Subcutaneous adipose tissue (tissue), 4 donors: ENCODE results near the gene NYAP2. TPM values are rescaled to one million over a fixed set of nuclear protein-coding genes. Genes with fewer than 3 reads are reported as not detected.

ENCODE experiments used
- small RNA-seq: library from RNA; depleted of rRNA; stranded (forward); fragments of <200 nt; gene quantifications from one replicate; pipeline ENCODE3, GENCODE V24; 2016
- total RNA-seq, 4 donors: library from RNA; depleted of rRNA; stranded (reverse); fragments of >200 nt; gene quantifications; one replicate each; pipeline ENCODE4 v1.1.0, GENCODE V29; 2016
- TF ChIP-seq, protein P1 (sequence below): fragments of 450-650 bp; IDR thresholded peaks from one replicate; pipeline ENCODE4 v1.5.1; 2016; ENCODE audit warnings: low read depth, mild to moderate bottlenecking, control low read depth, antibody characterized with exemption, moderate library complexity

Gene NYAP2
- total RNA-seq, 4 donors from 2014 or later, result 0.19 TPM; not detected in 3

DNA sequence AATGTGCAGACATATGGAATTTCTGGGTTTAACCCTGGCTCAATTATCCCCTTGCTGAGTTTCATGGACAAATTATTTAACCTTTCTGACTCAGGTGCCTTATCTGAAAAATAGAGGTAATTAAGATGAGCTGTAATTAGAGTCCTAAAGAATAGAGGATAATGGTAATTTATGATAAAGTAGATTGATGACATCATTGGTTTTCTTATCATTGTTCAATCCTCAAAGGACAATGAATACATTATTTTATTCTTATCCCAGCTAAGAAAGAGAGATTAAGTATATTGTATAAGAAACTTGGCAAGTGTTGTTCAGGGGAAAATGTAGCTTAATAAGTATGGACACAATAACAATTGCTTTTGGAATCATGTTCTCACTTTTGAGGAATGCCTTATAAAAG is 279.3 kb downstream of the NYAP2 start:
- TF ChIP-seq, protein P1, sequence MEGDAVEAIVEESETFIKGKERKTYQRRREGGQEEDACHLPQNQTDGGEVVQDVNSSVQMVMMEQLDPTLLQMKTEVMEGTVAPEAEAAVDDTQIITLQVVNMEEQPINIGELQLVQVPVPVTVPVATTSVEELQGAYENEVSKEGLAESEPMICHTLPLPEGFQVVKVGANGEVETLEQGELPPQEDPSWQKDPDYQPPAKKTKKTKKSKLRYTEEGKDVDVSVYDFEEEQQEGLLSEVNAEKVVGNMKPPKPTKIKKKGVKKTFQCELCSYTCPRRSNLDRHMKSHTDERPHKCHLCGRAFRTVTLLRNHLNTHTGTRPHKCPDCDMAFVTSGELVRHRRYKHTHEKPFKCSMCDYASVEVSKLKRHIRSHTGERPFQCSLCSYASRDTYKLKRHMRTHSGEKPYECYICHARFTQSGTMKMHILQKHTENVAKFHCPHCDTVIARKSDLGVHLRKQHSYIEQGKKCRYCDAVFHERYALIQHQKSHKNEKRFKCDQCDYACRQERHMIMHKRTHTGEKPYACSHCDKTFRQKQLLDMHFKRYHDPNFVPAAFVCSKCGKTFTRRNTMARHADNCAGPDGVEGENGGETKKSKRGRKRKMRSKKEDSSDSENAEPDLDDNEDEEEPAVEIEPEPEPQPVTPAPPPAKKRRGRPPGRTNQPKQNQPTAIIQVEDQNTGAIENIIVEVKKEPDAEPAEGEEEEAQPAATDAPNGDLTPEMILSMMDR, result no peak

DNA sequence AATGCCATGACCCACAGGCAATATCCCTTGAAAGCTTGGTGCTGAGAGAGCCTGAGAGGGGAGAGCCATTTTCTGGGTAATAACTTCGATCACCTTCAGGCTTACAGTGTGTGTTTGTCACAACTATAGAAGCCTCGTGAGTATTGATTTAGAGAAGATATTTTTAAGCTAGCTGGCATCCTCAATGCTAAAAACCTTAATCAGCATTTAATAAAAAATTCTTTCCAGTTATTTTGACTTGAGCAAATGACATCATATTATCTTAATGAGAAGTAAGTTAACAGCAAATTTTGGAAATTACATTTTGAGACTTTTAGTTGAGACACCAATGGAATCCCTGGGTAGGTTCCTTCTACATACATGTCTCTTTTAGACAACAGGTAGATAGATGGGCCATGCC is 283.7 kb downstream of the NYAP2 start:
- TF ChIP-seq, protein P1, result no peak

DNA sequence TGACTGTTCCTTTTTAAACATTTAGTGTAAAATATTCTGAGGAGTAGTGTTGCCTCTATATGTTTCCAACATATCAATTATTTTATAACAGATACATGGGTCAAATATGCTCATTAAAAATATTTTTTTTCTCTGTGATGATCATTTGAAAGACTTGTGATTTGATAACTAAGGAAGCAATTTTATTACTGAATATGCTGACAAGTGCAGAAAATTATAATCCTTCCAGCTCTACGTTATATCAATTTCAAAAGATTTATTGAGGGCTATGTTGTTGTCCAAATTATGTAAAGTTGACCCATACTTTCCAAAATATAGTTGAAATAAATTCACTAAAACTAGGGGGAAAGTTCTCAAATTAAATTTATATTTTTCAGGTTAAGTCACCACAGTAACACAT is 290.6 kb downstream of the NYAP2 start:
- TF ChIP-seq, protein P1, result no peak

DNA sequence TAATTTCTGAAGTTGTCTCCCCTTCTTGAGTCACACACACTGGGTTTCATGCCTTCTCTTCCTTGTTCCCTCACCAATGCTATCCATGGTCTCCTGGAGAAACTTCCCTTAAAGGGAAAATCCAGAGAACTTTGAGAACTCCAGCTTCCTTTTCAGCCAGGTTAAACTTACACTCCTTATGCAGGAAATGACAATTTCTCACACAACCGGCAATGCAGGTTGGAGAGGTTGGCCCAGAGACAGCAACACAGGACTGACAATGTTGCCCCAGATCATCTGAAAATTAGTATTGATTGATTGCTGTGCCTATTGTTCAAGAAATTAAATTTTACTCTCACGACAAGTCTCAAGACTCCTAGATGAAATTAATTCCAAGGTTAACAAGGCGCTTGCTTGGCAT is 292.2 kb downstream of the NYAP2 start:
- TF ChIP-seq, protein P1, result no peak

DNA sequence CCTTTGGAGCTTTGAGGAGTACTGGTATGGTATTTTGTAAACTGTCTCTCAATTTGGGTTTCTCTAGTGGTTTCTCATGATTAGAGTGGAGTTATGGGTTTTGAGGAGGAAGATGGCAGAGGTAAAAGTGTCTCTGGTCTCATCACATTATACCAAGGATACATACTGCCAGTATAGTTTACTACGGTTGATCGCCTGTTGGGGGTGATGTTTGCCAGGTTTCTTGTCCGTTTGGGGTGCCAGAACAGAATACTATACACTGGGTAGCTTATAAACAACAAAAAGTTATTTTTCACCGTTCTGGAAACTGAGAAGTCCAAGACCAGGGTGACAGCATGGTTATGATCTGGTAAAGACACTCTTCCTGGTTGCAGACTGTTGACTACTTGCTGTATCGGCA is 293.7 kb downstream of the NYAP2 start:
- TF ChIP-seq, protein P1, result no peak

DNA sequence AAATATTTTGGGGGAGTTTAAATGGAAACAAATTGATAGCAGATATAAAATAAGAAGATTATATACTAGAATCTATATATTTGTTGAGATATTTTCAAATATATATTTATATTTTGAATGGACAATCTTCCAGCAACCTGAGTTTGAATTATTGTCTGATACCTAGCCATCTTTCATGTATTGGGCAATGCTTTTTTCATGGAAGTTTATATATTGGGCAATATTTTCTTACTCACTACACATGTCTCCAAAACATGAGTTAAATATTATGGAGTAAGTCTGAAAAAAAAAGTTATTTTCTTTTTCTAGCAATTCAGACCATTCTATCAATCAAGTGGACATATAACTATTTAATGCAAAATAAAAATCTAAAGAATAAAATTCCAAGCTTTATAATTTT is 295.2 kb downstream of the NYAP2 start:
- TF ChIP-seq, protein P1, result no peak

DNA sequence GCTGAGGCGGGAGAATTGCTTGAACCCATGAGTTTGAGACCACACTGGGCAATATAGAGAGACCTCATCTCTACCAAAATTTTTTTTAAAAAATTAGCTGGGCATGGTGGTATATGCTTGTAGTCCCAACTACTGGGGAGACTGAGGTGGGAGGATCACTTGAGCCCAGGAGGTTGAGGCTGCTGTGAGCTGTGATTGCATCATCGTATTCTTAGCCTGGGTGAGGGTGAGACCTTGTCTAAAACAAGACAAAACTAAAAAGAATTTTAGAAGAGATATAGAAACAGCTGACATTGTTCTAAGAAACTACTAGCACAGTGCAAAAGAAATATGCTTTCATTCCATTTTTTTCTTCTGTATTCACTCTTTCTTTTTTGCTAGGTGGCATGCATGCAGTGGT is 298.4 kb downstream of the NYAP2 start:
- TF ChIP-seq, protein P1, result no peak

Small RNA genes within 50 kb of the gene (small RNA-seq; reads per million reads assigned to genes)
- not detected for gene AC016717.1
